IMR-90 (cell line): ENCODE measurements around the gene RAPGEF1.

Experiments used
- BHLHE40 ChIP-seq: fragments of 150-350 bp; IDR thresholded peaks from 2 replicates; pipeline ENCODE4 v1.6.1; 2016; ENCODE audit warnings: mild to moderate bottlenecking, low read depth, low read length
- CEBPB ChIP-seq: IDR thresholded peaks from 2 replicates; pipeline ENCODE4 v1.6.1; 2012; ENCODE audit warnings: low read depth, low read length, improper control_type of control experiment
- CHD1 ChIP-seq: IDR thresholded peaks from 2 replicates; pipeline ENCODE4 v1.6.1; 2012; ENCODE audit warnings: low read depth, low read length, improper control_type of control experiment
- CTCF ChIP-seq: conservative IDR thresholded peaks from 2 replicates; pipeline ENCODE4 v1.5.1; 2012; ENCODE audit warnings: mild to moderate bottlenecking, low read depth, low read length, improper control_type of control experiment
- ELK1 ChIP-seq: fragments of 150-350 bp; IDR thresholded peaks from 2 replicates; pipeline ENCODE4 v1.6.1; 2016; ENCODE audit warnings: low read depth, mild to moderate bottlenecking, low read length, moderate library complexity, borderline replicate concordance
- MAFK ChIP-seq: IDR thresholded peaks from 2 replicates; pipeline ENCODE4 v1.6.1; 2012; ENCODE audit warnings: low read depth, low read length, improper control_type of control experiment
- MAZ ChIP-seq: IDR thresholded peaks from 2 replicates; pipeline ENCODE4 v1.6.1; 2012; ENCODE audit warnings: low read depth, mild to moderate bottlenecking, low read length, improper control_type of control experiment, moderate library complexity, borderline replicate concordance
- NFE2L2 ChIP-seq: fragments of 150-350 bp; IDR thresholded peaks from 2 replicates; pipeline ENCODE4 v1.6.1; 2016; ENCODE audit warnings: low read depth, mild to moderate bottlenecking, low read length
- POLR2A ChIP-seq: IDR thresholded peaks from 2 replicates; pipeline ENCODE4 v1.6.1; 2012; ENCODE audit warnings: mild to moderate bottlenecking, low read depth, low read length
- RAD21 ChIP-seq: IDR thresholded peaks from 2 replicates; pipeline ENCODE4 v1.6.1; 2012; ENCODE audit warnings: low read length, improper control_type of control experiment
- RCOR1 ChIP-seq: IDR thresholded peaks from 2 replicates; pipeline ENCODE4 v1.6.1; 2012; ENCODE audit warnings: mild to moderate bottlenecking, low read length, improper control_type of control experiment; ENCODE audit not compliant: insufficient replicate concordance
- RFX5 ChIP-seq: IDR thresholded peaks from 2 replicates; pipeline ENCODE4 v1.8.0; 2012; ENCODE audit warnings: low read depth, mild to moderate bottlenecking, low read length, moderate library complexity
- SMC3 ChIP-seq: fragments of 150-350 bp; IDR thresholded peaks from 2 replicates; pipeline ENCODE4 v1.6.1; 2016; ENCODE audit warnings: low read depth, mild to moderate bottlenecking, antibody characterized with exemption, low read length, moderate library complexity
- USF2 ChIP-seq: fragments of 150-350 bp; IDR thresholded peaks from 2 replicates; pipeline ENCODE4 v1.6.1; 2017; ENCODE audit warnings: mild to moderate bottlenecking, antibody characterized with exemption, low read length, low read depth

DNA sequence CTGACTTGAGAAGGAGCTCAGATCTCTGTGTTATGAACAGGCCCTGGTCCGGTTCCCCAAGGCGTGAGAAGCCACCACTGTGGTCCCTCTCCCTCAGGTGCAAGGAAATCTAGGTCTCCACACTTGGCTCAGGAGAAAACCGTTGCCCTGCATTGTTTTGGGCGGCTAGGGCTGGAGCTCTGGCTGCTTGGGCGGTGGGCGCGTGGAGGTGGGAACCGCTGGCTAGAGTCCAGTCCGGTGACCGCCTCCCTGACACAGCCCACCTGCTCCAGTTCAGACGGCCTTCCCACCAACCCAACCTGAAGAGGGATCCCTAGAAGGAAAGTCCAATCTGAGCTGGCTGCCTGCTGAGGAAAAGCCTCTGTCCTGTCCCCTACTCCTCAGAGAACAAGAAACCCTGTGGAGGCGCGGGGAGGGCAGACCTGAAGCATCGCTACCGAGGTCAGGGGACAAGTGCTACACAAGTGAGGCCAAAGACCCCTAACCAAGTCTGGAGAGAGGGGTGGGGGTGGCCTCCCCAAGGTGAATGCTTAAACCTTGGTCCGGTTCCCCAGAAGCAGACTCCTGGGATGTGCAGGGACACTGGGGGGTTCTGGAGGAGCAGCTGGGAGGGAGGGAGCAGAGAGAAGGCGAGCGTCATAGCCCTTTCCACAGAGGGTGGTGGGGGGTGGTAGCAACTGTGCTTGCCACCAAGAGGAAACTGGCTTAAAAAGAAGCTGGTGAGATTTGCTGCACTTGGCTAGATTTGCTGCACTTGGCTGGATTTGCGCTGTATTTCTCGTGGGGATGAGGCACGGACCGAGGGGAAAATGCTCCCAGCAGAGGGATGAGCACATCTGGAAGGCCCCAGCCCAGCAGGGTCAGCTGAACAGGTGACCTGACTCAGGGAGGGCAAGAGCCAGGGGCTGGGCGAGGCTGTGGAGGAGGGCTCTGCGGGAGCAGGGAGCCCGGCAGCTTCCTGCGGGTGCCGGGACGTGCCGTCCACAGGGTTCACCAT lies 65.2 kb downstream of the RAPGEF1 start:
- no peak for TF ChIP-seq CTCF
- no peak for TF ChIP-seq RCOR1
- TF ChIP-seq CEBPB: no peak
- no peak for TF ChIP-seq SMC3
- no peak for TF ChIP-seq USF2
- no peak for TF ChIP-seq CHD1
- no peak for TF ChIP-seq POLR2A
- TF ChIP-seq RAD21: no peak
- TF ChIP-seq NFE2L2: no peak
- TF ChIP-seq RFX5: no peak
- TF ChIP-seq MAFK: no peak
- TF ChIP-seq ELK1: no peak
- TF ChIP-seq MAZ: no peak
- no peak for TF ChIP-seq BHLHE40
